ENCODE data around the gene TMBIM1. TPM values are rescaled to one million over a fixed set of nuclear protein-coding genes. Genes with fewer than 3 reads are reported as not detected.
"Not testable (repeated sequence)": the region's sequence is repeated elsewhere in the genome, so short reads cannot be mapped to it uniquely, and the experiment has no call there.

Gene TMBIM1
- total RNA-seq, 1 experiment from 2014 or later, result 85.8 TPM

DNA sequence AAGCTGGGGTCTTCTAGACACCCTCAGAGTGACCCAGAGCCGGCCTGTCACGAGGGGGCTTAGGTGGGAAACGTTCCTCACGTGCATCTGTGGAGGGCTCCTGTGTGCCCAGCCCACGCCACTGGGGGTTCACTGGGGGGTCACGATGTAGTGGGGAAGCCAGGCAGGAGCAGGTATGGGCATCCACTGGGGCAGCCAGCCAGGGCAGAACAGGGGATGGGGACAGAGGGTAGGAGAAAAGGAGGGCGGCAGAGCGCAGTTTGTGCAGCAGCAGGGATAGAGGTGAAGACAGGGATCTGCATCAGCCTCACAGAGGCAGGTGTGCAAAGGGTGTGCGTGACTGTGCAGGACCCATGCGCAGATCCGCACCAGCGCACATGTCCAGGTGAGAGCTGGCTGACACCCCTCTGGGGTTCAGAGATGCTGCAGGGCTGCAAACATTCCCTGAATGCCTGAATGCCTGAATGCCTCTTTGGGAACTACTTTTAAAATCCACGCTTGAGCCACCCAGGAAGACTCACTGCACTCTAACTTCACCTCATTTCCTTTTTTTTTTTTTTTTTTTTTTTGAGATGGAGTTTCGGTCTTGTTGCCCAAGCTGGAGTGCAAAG lies 11.9 kb downstream of the TMBIM1 start:
- in situ Hi-C loops (cut with HindIII; ENCODE audit: low pct_unique_long_range_greater_than_20kb, low sequenced_read_pairs), result no loop called here
- no peak for DNase-seq (ENCODE audit: low read depth, low spot score)

DNA sequence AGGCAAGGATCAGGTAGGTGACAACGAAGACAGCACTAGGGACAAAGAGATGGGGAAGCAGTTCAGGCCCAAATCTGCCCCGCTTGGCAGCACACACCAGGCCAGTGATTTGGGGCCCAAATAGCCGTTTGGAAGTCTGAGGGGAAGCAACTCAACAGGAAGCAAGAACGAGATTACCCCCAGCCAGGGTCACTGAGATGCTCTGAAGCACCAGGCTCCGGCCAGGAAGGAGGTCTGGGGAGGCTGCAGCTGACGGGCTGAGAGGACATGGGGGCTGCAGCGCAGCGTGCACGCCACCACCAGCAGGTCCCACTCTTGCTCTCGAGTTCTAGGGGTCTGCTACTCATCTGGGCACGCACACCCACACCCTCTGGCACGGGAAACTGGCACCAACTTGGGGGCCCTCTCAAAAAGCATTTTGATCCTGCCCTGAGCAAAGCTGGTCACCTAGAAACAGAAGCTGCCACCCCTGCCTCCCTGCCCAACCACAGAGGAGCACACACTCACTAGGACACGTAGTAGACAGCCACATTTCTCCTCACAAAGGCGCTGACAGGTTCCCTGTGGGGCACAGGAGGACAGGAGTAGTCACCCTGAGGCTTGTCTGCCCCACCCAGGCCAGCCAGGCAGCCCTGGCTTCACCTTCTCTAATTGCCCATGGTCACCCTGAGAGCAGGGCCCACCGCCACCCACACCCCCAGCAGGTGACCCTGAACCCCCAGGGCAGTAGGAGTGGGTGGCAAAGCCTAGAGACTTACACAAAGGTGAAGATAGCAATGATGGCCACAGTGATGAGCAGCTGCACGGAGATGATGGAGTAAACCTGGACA lies 13.6 kb downstream of the TMBIM1 start:
- in situ Hi-C loops (cut with HindIII; ENCODE audit: low pct_unique_long_range_greater_than_20kb, low sequenced_read_pairs), result no loop called here
- DNase-seq (ENCODE audit: low read depth, low spot score), result no peak

DNA sequence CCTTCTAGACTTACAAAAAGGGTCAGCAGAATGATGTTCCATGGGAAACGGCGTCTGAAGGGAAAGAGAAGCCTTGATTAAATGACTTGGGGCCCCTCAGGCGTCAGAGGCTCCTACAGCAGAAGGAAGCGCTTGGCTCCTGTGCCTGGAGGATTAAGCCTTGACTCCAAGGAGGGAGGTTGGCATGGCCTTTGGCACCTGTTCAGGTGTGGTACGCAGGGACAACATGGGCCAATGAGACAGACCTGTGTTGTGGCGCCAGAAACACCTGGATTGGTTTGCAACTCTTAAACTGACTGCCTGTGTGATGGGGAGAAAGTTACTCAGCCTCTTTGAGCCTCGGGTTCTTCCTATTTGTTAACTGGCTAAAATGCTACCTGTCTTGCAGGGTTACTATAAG lies 14.4 kb downstream of the TMBIM1 start:
- in situ Hi-C loops (cut with HindIII; ENCODE audit: low pct_unique_long_range_greater_than_20kb, low sequenced_read_pairs), result no loop called here

DNA sequence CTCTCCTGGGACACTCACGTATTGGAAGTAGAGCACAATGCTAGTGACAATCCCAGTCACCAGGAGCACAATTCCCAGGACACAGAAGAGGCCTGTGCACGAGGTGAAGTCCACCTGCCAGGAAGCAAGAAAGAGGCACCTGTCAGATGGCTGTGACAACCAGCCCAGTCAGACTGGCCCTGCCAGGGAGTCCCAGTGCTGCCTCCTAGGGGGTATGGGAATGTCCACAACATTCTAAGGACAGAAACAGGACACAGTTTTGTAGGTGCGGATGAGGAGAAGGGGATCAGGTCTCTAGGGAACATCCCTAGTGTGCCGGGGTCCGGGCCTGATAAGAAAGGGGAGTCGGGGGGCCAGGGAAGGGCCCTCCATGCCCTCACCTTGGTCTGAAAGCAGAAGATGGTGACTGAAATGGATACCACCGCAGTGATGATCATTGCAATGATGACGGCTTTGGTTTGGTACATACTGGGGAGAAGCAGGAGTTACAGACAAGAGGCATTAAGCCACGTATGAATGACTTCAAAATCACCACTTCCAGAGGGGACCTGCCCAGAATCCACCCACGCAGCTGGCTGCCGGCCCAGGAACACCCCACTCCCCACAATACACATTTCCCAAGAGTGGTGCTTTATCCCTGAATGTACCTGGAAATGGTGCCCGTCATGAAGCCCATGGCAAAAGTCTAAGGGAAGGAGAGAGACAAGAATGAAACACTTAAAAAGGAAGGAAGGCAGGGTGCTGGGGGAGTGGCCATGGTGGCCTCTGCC lies 15.1 kb downstream of the TMBIM1 start:
- DNase-seq (ENCODE audit: low read depth, low spot score), result no peak
- in situ Hi-C loops (cut with HindIII; ENCODE audit: low pct_unique_long_range_greater_than_20kb, low sequenced_read_pairs), result no loop called here

More for the DNA sequence above, 14.4 kb downstream of the TMBIM1 start:
- no peak for DNase-seq (ENCODE audit: low read depth, low spot score)

DNA sequence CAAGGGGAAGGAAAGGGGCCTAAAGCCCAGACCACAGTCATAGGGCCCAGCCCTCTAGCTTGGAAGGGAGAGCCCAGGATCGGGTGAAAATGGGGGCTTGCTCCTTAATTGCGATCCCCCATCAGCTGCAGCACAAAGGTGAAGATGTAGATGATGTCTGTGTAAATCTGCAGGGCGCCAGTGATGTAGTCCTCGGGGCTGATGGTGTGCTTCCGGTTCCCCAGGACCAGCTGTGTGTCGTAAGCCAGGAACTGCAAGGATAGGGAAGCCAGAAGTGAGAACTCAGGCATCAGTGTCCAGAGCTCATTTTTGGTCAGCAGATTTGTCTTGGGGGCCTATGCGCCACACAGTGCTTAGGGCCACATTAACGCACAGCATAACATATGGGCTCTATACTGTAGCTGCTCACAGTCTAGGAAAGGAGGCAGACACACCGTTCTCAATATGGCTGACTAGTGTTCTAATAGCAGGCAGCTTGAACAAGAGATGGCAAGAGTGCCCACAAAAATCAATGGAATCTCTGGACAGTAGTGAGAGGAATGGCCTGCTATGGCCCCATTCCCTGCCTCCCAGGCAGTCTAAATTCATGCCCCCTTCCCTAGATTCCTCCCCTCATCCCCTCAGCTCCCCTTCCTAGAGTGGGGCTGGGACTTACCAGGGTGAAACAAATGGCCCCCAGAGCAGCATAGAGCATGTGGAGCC lies 16.8 kb downstream of the TMBIM1 start:
- DNase-seq (ENCODE audit: low read depth, low spot score), result no peak
- in situ Hi-C loops (cut with HindIII; ENCODE audit: low pct_unique_long_range_greater_than_20kb, low sequenced_read_pairs), result no loop called here

DNA sequence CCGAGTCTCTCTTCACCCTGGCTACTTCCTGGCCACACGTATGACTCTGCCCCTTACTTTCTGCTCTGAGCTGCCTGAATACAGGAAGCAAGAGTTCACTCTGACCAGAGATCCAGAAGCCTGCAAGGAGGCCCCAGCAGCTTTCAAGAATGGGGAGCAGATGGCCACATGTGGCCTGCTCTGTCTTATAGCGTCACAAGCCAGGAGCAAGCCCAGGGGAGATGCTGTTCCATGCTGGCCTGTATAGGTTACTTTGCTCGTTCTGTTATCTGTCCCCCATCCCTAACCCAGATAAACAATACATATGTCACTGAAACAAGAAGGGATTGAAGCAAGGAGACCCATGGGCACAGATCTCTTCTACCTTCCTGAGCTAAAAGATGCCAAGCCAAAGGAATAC lies 17.7 kb downstream of the TMBIM1 start:
- in situ Hi-C loops (cut with HindIII; ENCODE audit: low pct_unique_long_range_greater_than_20kb, low sequenced_read_pairs), result no loop called here
- DNase-seq (ENCODE audit: low read depth, low spot score), result no peak

DNA sequence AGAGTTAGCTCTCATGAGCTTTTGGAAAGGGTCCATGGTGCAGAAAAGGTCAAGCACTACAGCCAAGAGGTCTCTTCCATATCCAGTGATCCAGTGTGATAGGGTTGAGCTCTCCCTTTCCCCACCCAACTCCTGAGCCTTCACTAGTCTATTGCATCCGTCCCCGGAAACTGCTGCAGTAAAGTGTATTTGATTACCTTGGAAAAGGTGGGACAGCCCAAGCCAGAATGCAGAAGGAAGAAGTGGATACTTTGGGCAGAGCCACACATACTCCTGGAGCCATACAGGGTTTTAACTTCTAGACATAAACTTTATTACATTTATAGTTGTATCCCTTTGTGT lies 18.4 kb downstream of the TMBIM1 start:
- in situ Hi-C loops (cut with HindIII; ENCODE audit: low pct_unique_long_range_greater_than_20kb, low sequenced_read_pairs), result no loop called here

DNA sequence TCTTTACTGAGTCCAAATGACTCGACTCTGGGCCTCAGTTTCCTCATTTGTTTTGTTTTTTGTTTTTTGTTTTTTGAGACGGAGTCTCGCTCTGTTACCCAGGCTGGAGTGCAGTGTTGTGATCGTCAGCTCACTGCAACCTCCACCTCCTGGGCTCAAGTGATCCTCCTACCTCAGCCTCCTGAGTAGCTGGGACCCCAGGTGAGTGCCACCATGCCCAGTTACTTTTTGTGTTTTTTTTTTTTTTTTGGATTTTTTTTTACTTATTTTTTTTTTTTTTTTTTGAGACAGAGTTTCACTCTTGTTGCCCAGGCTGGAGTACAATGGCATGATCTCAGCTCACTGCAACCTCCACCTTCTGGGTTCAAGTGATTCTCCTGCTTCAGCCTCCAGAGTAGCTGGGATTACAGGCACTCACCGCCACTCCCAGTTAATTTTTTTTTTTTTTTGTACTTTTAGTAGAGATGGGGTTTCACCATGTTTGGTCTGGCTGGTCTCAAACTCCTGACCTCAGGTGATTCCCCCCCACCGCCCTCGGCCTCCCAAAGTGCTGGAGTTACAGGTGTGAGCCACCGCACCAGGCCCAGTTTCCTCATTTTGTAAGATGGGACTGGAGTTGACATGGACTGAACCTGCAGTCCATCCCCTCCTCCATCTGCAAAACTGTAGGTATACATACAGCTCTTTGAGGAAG lies 18.9 kb downstream of the TMBIM1 start:
- DNase-seq (ENCODE audit: low read depth, low spot score); in situ Hi-C loops (cut with HindIII; ENCODE audit: low pct_unique_long_range_greater_than_20kb, low sequenced_read_pairs): not testable (repeated sequence)

More for the DNA sequence above, 18.4 kb downstream of the TMBIM1 start:
- DNase-seq (ENCODE audit: low read depth, low spot score), result no peak

DNA sequence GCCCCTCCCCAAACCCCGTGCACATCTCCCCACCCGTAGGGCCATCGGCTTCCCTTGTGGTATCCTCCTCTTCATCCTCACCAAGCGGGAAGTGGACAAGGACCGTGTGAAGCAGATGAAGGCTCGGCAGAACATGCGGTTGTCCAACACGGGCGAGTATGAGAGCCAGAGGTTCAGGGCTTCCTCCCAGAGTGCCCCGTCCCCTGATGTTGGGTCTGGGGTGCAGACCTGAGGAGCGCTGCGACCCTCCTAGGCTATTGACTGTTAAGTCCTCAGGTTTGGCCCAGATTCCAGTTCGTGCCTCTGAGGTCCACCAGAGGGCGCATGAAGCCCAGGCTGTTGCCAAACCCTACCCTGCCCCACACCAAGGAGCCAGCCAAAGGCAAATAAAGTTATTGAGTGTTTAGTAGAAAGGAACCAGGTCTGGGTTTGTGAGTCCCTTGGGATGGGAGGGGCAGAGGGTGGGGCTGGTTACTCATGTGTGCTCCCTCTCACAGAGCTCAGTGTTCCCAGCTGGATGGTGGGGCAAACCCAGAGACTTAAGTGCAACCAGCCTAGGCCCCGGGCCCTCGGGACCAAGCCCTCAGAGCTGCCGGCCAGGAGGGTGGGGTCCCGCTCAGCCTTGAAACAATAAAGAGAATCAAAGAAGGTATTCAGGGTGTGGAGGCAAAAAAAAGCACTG lies 19.6 kb downstream of the TMBIM1 start:
- in situ Hi-C loops (cut with HindIII; ENCODE audit: low pct_unique_long_range_greater_than_20kb, low sequenced_read_pairs), result no loop called here
- peak; percentile 94 for DNase-seq (ENCODE audit: low read depth, low spot score)

DNA sequence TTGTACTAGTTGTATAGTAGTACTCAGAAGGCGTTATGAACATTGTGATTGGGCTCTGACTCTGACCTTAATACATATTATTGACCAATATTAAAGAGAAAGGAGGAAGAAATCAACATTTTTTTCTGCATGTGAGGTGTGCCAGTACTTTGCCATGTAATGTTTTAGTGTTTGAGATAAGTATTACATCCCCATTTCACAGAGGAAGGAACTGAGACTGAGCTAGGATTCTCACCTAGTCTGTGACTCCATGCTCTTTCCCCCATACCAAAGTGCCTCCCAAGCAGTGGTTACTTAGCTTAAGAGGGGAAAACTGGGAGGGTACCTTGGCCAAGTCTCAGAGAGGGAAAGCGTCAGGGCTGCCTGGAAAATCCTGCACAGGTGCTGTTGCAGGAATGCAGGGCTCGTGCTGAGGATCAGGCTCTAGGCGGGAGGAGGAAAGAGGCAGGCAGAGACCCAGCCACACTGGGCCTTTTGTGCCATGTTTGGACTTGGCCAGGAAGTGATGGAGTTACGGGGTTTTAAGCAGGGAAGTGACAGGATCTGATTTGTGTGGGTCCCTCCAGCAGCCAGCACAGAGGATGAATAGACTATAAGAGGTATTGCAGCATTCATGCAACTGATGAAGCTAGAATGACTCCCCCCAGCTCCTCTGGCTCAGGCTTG lies 20.3 kb downstream of the TMBIM1 start:
- in situ Hi-C loops (cut with HindIII; ENCODE audit: low pct_unique_long_range_greater_than_20kb, low sequenced_read_pairs), result no loop called here
- no peak for DNase-seq (ENCODE audit: low read depth, low spot score)

DNA sequence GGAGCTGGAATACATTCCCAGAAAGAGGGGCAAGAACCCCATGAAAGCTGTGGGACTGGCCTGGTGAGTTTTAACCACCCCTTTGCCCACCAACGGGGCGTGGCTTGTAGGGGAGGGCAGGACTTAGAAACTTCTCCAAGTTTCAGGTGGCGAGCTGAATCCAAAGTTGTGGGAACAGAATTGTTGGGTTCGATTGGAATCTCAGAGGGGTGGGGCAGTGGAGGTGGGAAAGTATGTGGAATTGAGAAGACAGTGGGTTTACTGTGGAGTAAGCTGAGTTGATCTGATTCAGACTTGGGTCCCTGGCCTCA lies 20.9 kb downstream of the TMBIM1 start:
- in situ Hi-C loops (cut with HindIII; ENCODE audit: low pct_unique_long_range_greater_than_20kb, low sequenced_read_pairs), result no loop called here
- no peak for DNase-seq (ENCODE audit: low read depth, low spot score)

DNA sequence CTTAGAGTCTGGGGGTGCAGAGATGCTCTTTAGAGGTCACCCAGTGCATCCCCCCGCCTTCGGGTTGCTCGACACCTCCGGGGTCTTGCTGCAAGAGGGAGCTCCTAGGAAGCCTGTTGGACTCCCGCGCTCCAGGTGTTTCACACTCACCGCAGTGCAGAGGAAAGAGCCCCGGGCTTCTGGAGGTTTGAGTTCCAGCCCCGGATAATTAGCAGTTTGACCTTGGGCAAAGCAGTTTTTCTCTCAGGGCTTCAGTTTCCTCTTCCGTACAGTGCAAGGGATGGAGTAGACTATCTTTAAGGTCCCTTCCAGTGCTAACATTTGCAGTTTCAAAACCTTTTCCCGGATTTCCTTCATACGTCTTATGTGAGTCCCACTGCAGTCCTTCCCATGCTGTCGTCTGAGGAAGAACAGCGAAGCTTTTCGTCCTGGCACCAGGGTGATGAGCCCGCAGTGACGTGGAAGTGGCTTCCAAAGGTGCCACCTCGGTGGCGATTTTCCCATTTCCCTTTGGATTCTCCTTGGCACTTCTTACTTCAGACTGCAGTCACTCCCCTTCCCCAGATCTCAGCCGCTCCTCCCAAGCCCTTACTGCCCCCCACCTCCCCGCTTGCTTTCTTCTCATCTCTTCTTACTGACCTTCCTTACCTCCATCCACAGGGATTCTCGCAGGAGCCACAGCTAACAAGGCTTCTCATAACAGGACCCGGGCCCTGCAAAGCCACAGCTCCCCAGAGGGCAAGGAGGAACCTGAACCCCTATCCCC lies 21.4 kb downstream of the TMBIM1 start:
- in situ Hi-C loops (cut with HindIII; ENCODE audit: low pct_unique_long_range_greater_than_20kb, low sequenced_read_pairs), result no loop called here

DNA sequence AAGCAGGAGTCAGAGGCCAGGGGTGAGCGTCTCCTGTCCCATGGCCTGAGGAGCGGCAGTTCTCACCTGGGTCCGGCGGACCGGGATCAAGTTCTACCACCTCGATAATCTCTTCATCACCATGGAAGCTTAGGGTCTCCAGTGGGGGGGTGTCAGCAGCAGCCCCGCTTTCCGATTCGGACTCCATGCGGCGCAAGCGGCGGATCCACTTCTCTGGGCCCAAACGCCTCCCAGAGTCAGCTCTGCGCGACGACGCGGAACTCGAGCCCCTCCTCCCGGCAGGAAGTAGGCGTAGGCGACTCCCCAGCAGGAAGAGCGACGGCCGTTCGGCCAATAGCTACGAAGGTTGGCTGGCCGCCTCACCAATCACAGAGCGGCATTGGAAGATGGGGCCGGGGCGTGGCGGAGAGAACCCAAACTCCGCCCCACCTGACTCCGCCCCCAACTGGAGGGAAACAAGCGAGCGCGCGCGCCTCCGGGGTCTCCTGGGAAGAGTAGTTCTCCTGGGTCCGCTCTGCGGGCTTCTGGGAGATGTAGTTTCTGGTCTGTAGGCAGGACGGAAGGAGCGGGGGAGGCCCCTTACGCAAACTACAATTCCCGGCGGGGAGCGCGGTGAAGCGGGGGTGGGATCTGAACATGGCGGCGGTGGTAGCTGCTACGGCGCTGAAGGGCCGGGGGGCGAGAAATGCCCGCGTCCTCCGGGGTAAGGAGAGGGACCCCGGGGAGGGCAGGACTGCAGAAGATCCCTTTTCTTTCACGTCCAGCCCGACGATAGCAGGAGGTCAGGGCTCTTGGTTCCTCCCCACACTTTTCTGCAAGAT lies 22.2 kb downstream of the TMBIM1 start, which contains the start of the genes AAMP and PNKD:
Gene AAMP (minus strand): TSS at position 238 of the 821 bp plus-strand sequence. CDS start 51 bp downstream, at position 187.
Gene PNKD (plus strand): TSS at position 620 of the 821 bp plus-strand sequence. CDS start 17 bp downstream, at position 637.
- in situ Hi-C loops (cut with HindIII; ENCODE audit: low pct_unique_long_range_greater_than_20kb, low sequenced_read_pairs), result no loop called here
- DNase-seq (ENCODE audit: low read depth, low spot score), result peak; percentile 99

More for the DNA sequence above, 21.4 kb downstream of the TMBIM1 start:
- DNase-seq (ENCODE audit: low read depth, low spot score), result no peak

DNA sequence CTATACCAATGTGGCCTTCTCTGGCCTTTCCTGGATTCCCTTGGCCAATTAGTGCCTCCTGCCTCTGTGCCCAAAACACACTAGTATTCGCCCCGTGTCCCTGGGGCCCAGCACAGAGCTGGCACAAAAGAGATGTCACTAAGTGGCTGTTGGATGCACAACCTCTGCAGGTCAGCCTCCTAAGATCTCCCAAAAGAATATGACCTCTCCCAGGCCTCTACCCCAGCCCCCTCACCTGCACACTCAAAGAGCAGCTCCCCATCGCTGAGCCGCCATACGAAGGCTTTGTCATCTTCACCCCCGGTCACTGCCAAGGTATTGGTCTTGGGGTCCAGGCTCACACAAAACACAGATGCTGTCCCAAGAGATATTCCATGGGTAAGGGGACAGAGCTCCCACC lies 25.0 kb downstream of the TMBIM1 start:
- in situ Hi-C loops (cut with HindIII; ENCODE audit: low pct_unique_long_range_greater_than_20kb, low sequenced_read_pairs), result no loop called here
- DNase-seq (ENCODE audit: low read depth, low spot score), result no peak

Measured in SK-MEL-5 (cell line).